ENCODE data around the gene B4GALNT1. TPM values are rescaled to one million over a fixed set of nuclear protein-coding genes. Genes with fewer than 3 reads are reported as not detected.
A peak's percentile ranks its signal among the peaks of the same experiment; 100 is the strongest.
"Not testable (repeated sequence)": the region's sequence is repeated elsewhere in the genome, so short reads cannot be mapped to it uniquely, and the experiment has no call there.

B4GALNT1 gene
- total RNA-seq, 2 experiments from 2014 or later: 1.5 TPM

GRCh38 chr12:57593187-57593586 lies 39.8 kb downstream of the B4GALNT1 start:
- Mint-ChIP-seq H3K36me3 (peaks cover 6% of the 10 kb centered on the region), H3K27me3 (no peaks in the 10 kb centered on the region), H3K9me3 (no peaks in the 10 kb centered on the region), H3K4me1 (peaks cover 18% of the 10 kb centered on the region), H3K4me3 (no peak overlapping the region), H3K27ac (no peak overlapping the region)
- DNase-seq: no peak

GRCh38 chr12:57592551-57593165 lies 40.3 kb downstream of the B4GALNT1 start:
- Mint-ChIP-seq H3K27me3 (no peaks in the 10 kb centered on the region), H3K27ac (no peak overlapping the region), H3K36me3 (peaks cover 4% of the 10 kb centered on the region), H3K9me3 (no peaks in the 10 kb centered on the region), H3K4me3 (peak overlapping the region; percentile 85), H3K4me1 (peaks cover 18% of the 10 kb centered on the region)
- DNase-seq: no peak

- H3K27me3 Mint-ChIP-seq: no peaks in the 10 kb centered on the region
- peaks cover 3% of the 10 kb centered on the region for H3K36me3 Mint-ChIP-seq
- peaks cover 18% of the 10 kb centered on the region for H3K4me1 Mint-ChIP-seq
- peak overlapping the region; percentile 49 for H3K27ac Mint-ChIP-seq
- no peaks in the 10 kb centered on the region for H3K9me3 Mint-ChIP-seq
- DNase-seq: no peak
- H3K4me3 Mint-ChIP-seq: peak overlapping the region; percentile 85
These were observed 41.1 kb downstream of the B4GALNT1 start for GRCh38 chr12:57591782-57592325.

GRCh38 chr12:57590864-57591781 lies 41.9 kb downstream of the B4GALNT1 start, which contains the start of gene PIP4K2C:
PIP4K2C (plus strand) TSS chr12:57591192; CDS start chr12:57591290, 98 bp downstream.
- H3K27ac Mint-ChIP-seq: peak within 1 kb of the TSS; percentile 73
- no peaks in the 10 kb centered on the region for H3K27me3 Mint-ChIP-seq
- H3K36me3 Mint-ChIP-seq: peaks cover 3% of the 10 kb centered on the region
- DNase-seq: peak; percentile 87
- H3K4me1 Mint-ChIP-seq: peaks cover 18% of the 10 kb centered on the region
- peak within 1 kb of the TSS; percentile 85 for H3K4me3 Mint-ChIP-seq
- H3K9me3 Mint-ChIP-seq: no peaks in the 10 kb centered on the region

- Mint-ChIP-seq H3K9me3 (no peaks in the 10 kb centered on the region), H3K4me1 (peaks cover 18% of the 10 kb centered on the region), H3K36me3 (peaks cover 3% of the 10 kb centered on the region), H3K27ac (peak overlapping the region; percentile 73), H3K27me3 (no peaks in the 10 kb centered on the region), H3K4me3 (peak overlapping the region; percentile 85)
- no peak for DNase-seq
These were observed 42.5 kb downstream of the B4GALNT1 start for GRCh38 chr12:57590479-57590863.

- H3K36me3 Mint-ChIP-seq: not testable (repeated sequence)
These were observed 43.9 kb downstream of the B4GALNT1 start for GRCh38 chr12:57588951-57589610.

GRCh38 chr12:57586832-57587429 lies 46.1 kb downstream of the B4GALNT1 start:
- Mint-ChIP-seq H3K9me3 (no peaks in the 10 kb centered on the region), H3K4me1 (peaks cover 11% of the 10 kb centered on the region), H3K4me3 (no peak overlapping the region), H3K27me3 (peaks cover 5% of the 10 kb centered on the region), H3K27ac (no peak overlapping the region), H3K36me3 (no peaks in the 10 kb centered on the region)
- DNase-seq: no peak

More at GRCh38 chr12:57588951-57589610, 43.9 kb downstream of the B4GALNT1 start:
- not testable (repeated sequence) for H3K27ac Mint-ChIP-seq, DNase-seq, H3K4me3 Mint-ChIP-seq, H3K9me3 Mint-ChIP-seq, H3K27me3 Mint-ChIP-seq
- H3K4me1 Mint-ChIP-seq: peaks cover 18% of the 10 kb centered on the region

GRCh38 chr12:57586128-57586527 lies 46.9 kb downstream of the B4GALNT1 start:
- Mint-ChIP-seq H3K27me3 (peaks cover 5% of the 10 kb centered on the region), H3K4me1 (peaks cover 9% of the 10 kb centered on the region), H3K9me3 (no peaks in the 10 kb centered on the region), H3K36me3 (no peaks in the 10 kb centered on the region), H3K4me3 (no peak overlapping the region), H3K27ac (no peak overlapping the region)
- DNase-seq: no peak

- Mint-ChIP-seq H3K4me3 (no peak overlapping the region), H3K27me3 (peaks cover 5% of the 10 kb centered on the region), H3K4me1 (peaks cover 4% of the 10 kb centered on the region), H3K36me3 (no peaks in the 10 kb centered on the region), H3K27ac (no peak overlapping the region), H3K9me3 (no peaks in the 10 kb centered on the region)
- DNase-seq: no peak
These were observed 47.8 kb downstream of the B4GALNT1 start for GRCh38 chr12:57585156-57585555.

GRCh38 chr12:57584690-57585089 lies 48.3 kb downstream of the B4GALNT1 start:
- Mint-ChIP-seq H3K4me3 (no peak overlapping the region), H3K27ac (no peak overlapping the region), H3K9me3 (no peaks in the 10 kb centered on the region), H3K4me1 (peaks cover 4% of the 10 kb centered on the region), H3K27me3 (peaks cover 5% of the 10 kb centered on the region), H3K36me3 (no peaks in the 10 kb centered on the region)
- no peak for DNase-seq

- no peak overlapping the region for H3K27ac Mint-ChIP-seq
- peaks cover 5% of the 10 kb centered on the region for H3K27me3 Mint-ChIP-seq
- no peak for DNase-seq
- H3K4me3 Mint-ChIP-seq: no peak overlapping the region
- no peaks in the 10 kb centered on the region for H3K36me3 Mint-ChIP-seq
- H3K4me1 Mint-ChIP-seq: peaks cover 4% of the 10 kb centered on the region
- no peaks in the 10 kb centered on the region for H3K9me3 Mint-ChIP-seq
These were observed 49.0 kb downstream of the B4GALNT1 start for GRCh38 chr12:57584050-57584449.

GRCh38 chr12:57583008-57583831 lies 49.8 kb downstream of the B4GALNT1 start:
- Mint-ChIP-seq H3K27me3 (peaks cover 5% of the 10 kb centered on the region), H3K27ac (no peak overlapping the region), H3K4me3 (no peak overlapping the region), H3K36me3 (no peaks in the 10 kb centered on the region), H3K9me3 (no peaks in the 10 kb centered on the region), H3K4me1 (peaks cover 4% of the 10 kb centered on the region)
- peak; percentile 66 for DNase-seq

GRCh38 chr12:57582440-57582839 lies 50.6 kb downstream of the B4GALNT1 start:
- Mint-ChIP-seq H3K4me3 (no peak overlapping the region), H3K9me3 (no peaks in the 10 kb centered on the region), H3K4me1 (peaks cover 4% of the 10 kb centered on the region), H3K27ac (no peak overlapping the region), H3K27me3 (peaks cover 5% of the 10 kb centered on the region), H3K36me3 (no peaks in the 10 kb centered on the region)
- DNase-seq: no peak

- H3K4me1 Mint-ChIP-seq: peaks cover 4% of the 10 kb centered on the region
- no peaks in the 10 kb centered on the region for H3K36me3 Mint-ChIP-seq
- peaks cover 5% of the 10 kb centered on the region for H3K27me3 Mint-ChIP-seq
- no peak overlapping the region for H3K27ac Mint-ChIP-seq
- H3K9me3 Mint-ChIP-seq: no peaks in the 10 kb centered on the region
- H3K4me3 Mint-ChIP-seq: no peak overlapping the region
- DNase-seq: no peak
These were observed 51.2 kb downstream of the B4GALNT1 start for GRCh38 chr12:57581802-57582201.

Measured in activated naive CD8-positive, alpha-beta T cell treated with anti-CD3 and anti-CD28 coated beads for 36 hours (primary cell).